Nephron progenitor cell (in vitro differentiated cells): ENCODE measurements around the gene AGBL4.

Source experiments
- DNase-seq: peaks from one replicate; pipeline ENCODE4 v3.0.0; 2021
- H3K27ac Mint-ChIP-seq: 2 replicates; pipeline ENCODE4 v1.8.0; 2021; ENCODE audit warnings: mild to moderate bottlenecking, moderate library complexity, mixed read lengths
- H3K27me3 Mint-ChIP-seq: 2 replicates; pipeline ENCODE4 v1.8.0; 2021; ENCODE audit warnings: mild to moderate bottlenecking, low read depth, mixed read lengths; ENCODE audit not compliant: poor library complexity
- H3K36me3 Mint-ChIP-seq: 2 replicates; pipeline ENCODE4 v1.8.0; 2021; ENCODE audit warnings: low read depth, mixed read lengths
- H3K4me1 Mint-ChIP-seq: 2 replicates; pipeline ENCODE4 v1.8.0; 2021; ENCODE audit warnings: mixed read lengths
- H3K4me3 Mint-ChIP-seq: 2 replicates; pipeline ENCODE4 v1.8.0; 2021; ENCODE audit warnings: mild to moderate bottlenecking, moderate library complexity, mixed read lengths
- H3K9me3 Mint-ChIP-seq: 2 replicates; pipeline ENCODE4 v1.8.0; 2021; ENCODE audit warnings: mild to moderate bottlenecking, moderate library complexity, mixed read lengths
- TF ChIP-seq, protein P1 (sequence below): fragments of 200-600 bp; sonication (generic); IDR thresholded peaks from 2 replicates; pipeline ENCODE4 v1.5.0; 2021; ENCODE audit warnings: antibody characterized with exemption

Gene AGBL4

GRCh38 chr1:49694251-49694827 is 329.4 kb downstream of the AGBL4 start:
- Mint-ChIP-seq H3K4me1 (no peaks in the 10 kb centered on the region), H3K27me3 (no peaks in the 10 kb centered on the region), H3K36me3 (no peaks in the 10 kb centered on the region), H3K9me3 (peaks cover 70% of the 10 kb centered on the region), H3K4me3 (no peak overlapping the region), H3K27ac (no peak overlapping the region)
- TF ChIP-seq, protein P1, sequence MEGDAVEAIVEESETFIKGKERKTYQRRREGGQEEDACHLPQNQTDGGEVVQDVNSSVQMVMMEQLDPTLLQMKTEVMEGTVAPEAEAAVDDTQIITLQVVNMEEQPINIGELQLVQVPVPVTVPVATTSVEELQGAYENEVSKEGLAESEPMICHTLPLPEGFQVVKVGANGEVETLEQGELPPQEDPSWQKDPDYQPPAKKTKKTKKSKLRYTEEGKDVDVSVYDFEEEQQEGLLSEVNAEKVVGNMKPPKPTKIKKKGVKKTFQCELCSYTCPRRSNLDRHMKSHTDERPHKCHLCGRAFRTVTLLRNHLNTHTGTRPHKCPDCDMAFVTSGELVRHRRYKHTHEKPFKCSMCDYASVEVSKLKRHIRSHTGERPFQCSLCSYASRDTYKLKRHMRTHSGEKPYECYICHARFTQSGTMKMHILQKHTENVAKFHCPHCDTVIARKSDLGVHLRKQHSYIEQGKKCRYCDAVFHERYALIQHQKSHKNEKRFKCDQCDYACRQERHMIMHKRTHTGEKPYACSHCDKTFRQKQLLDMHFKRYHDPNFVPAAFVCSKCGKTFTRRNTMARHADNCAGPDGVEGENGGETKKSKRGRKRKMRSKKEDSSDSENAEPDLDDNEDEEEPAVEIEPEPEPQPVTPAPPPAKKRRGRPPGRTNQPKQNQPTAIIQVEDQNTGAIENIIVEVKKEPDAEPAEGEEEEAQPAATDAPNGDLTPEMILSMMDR: no peak
- no peak for DNase-seq

DNA sequence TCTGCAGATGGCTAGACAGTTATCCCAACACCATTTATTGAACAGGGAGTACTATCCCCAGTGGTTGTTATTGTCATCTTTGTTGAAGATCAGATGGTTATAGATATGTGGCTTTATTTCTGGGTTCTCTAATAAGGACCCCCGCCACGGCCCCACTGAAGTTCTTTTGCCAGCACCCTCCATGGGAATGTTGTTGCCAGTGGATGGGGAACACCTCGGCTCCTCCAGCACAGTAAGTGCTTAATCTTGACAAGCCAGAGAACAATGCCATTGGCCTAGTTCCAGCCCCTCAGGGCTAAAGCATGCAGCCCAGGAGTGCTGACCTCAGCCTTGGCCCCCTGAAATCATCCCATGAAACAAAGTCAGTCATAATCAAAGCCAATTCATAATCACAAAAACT is 337.6 kb downstream of the AGBL4 start:
- Mint-ChIP-seq H3K27ac (no peak overlapping the region), H3K4me1 (no peaks in the 10 kb centered on the region), H3K36me3 (no peaks in the 10 kb centered on the region), H3K9me3 (peaks cover 83% of the 10 kb centered on the region), H3K27me3 (no peaks in the 10 kb centered on the region), H3K4me3 (no peak overlapping the region)
- TF ChIP-seq, protein P1: no peak
- no peak for DNase-seq

DNA sequence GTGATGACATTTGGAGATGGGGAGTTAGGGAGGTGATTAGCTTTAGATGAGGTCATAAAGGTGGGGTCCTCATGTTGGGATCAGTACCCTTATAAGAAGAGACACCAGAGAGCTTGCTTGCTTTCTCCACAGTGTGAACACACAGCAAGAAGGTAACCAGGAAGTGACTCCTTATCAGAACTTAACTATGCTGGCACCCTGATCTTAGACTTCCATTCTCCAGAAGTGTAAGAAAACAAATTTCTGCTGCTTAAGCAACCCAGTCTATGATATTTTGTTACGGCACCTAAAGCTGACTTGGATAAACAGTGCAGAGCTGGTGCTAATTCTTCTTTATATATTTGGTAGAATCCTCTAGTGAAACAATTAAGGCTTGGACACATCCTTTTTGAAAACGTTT is 346.0 kb downstream of the AGBL4 start:
- DNase-seq: no peak
- TF ChIP-seq, protein P1: no peak
- H3K27ac Mint-ChIP-seq: no peak overlapping the region
- H3K36me3 Mint-ChIP-seq: no peaks in the 10 kb centered on the region
- H3K4me3 Mint-ChIP-seq: no peak overlapping the region
- H3K9me3 Mint-ChIP-seq: peaks cover 64% of the 10 kb centered on the region
- H3K4me1 Mint-ChIP-seq: no peaks in the 10 kb centered on the region
- no peaks in the 10 kb centered on the region for H3K27me3 Mint-ChIP-seq

- H3K36me3 Mint-ChIP-seq: no peaks in the 10 kb centered on the region
- TF ChIP-seq, protein P1: no peak
- no peaks in the 10 kb centered on the region for H3K27me3 Mint-ChIP-seq
- H3K9me3 Mint-ChIP-seq: peaks cover 69% of the 10 kb centered on the region
- H3K4me1 Mint-ChIP-seq: no peaks in the 10 kb centered on the region
- no peak for DNase-seq
- H3K4me3 Mint-ChIP-seq: no peak overlapping the region
- no peak overlapping the region for H3K27ac Mint-ChIP-seq
These were observed 372.6 kb downstream of the AGBL4 start for GRCh38 chr1:49651136-49651535.

DNA sequence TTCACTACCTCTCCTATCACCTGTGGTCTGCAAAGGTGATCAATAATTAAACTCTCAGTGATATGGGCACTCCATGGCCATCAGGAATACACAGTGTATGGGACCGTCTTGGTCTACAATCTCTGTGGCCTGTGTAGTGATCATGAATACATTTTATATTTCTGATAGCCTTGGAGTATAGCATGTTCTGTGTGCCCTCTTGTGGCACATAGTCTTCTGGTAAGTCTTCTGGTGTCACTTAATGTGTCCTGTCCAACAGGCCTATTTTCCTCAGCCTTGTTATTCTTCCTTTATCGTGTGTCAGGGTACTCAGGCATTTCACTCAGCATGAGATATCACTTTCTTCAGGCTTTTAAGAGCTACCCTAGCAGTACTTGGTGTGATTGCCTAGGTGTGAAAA is 393.6 kb downstream of the AGBL4 start:
- TF ChIP-seq, protein P1: no peak
- Mint-ChIP-seq H3K27me3 (no peaks in the 10 kb centered on the region), H3K4me3 (no peak overlapping the region), H3K27ac (no peak overlapping the region), H3K36me3 (no peaks in the 10 kb centered on the region), H3K4me1 (no peaks in the 10 kb centered on the region), H3K9me3 (peaks cover 67% of the 10 kb centered on the region)
- DNase-seq: no peak

- Mint-ChIP-seq H3K36me3 (no peaks in the 10 kb centered on the region), H3K27ac (no peak overlapping the region), H3K4me1 (no peaks in the 10 kb centered on the region), H3K27me3 (no peaks in the 10 kb centered on the region), H3K4me3 (no peak overlapping the region), H3K9me3 (peaks cover 81% of the 10 kb centered on the region)
- TF ChIP-seq, protein P1: no peak
- DNase-seq: no peak
These were observed 396.0 kb downstream of the AGBL4 start for GRCh38 chr1:49627781-49628180.
